Mucosa of descending colon (tissue), 3 donors: ENCODE data around the gene EEPD1. TPM values are rescaled to one million over a fixed set of nuclear protein-coding genes. Genes with fewer than 3 reads are reported as not detected.

Experiments used
- ATAC-seq: fragments of 200-7000 bp; cut with Tn5 transposase; one replicate; pipeline ENCODE4 v1.9.1; 2020; ENCODE audit warnings: mild to moderate bottlenecking, moderate library complexity
- DNase-seq, 3 donors: peaks; one replicate each; pipeline ENCODE4 v3.0.0-alpha.2; 2020
- H3K36me3 ChIP-seq: fragments of 200-600 bp; one replicate; pipeline ENCODE4 v1.8.0; 2021; ENCODE audit warnings: low read depth, mild to moderate bottlenecking
- H3K4me1 ChIP-seq: fragments of 200-600 bp; one replicate; pipeline ENCODE4 v1.8.0; 2021; ENCODE audit warnings: low read depth, mild to moderate bottlenecking
- H3K4me3 ChIP-seq: fragments of 200-600 bp; one replicate; pipeline ENCODE4 v1.8.0; 2021; ENCODE audit warnings: mild to moderate bottlenecking
- H3K9me3 ChIP-seq: fragments of 200-600 bp; one replicate; pipeline ENCODE4 v1.8.0; 2021; ENCODE audit warnings: mild to moderate bottlenecking
- intact Hi-C, 2 donors: fragments of 100-400 bp; cut with DNase I in 1 of 2; cut with micrococcal nuclease in 1 of 2; formaldehyde crosslinking; loops; one replicate each; pipeline versions ENCODE4 v1.11.0 to v1.11.1; 2022; cut with DNase I, micrococcal nuclease
- total RNA-seq, 3 donors: library from RNA; stranded (reverse); fragmentation: NEBNext Ultra II Directional in 2 of 3; extraction: Animal tissue kit (Norgen Biotek cat#: 25700) in 2 of 3; gene quantifications; one replicate each; pipeline versions ENCODE4 v1.2.1 to v1.2.4, GENCODE V29; 2021 to 2023
- TF ChIP-seq, protein P1 (sequence below): fragments of 200-600 bp; IDR thresholded peaks from one replicate; pipeline ENCODE4 v1.8.0; 2022; ENCODE audit warnings: antibody characterized with exemption, mild to moderate bottlenecking
- donor health status: DM: no; HTN: no; CAD: no; lungs with moderate emphysema.
- donor health status: DM: no; HTN: no; CAD: no.
- donor health status: DM: no; HTN: yes; CAD: no.

The EEPD1 gene
- total RNA-seq, 3 donors from 2014 or later = 9.9 to 16.8 (median 16.3) TPM

DNA sequence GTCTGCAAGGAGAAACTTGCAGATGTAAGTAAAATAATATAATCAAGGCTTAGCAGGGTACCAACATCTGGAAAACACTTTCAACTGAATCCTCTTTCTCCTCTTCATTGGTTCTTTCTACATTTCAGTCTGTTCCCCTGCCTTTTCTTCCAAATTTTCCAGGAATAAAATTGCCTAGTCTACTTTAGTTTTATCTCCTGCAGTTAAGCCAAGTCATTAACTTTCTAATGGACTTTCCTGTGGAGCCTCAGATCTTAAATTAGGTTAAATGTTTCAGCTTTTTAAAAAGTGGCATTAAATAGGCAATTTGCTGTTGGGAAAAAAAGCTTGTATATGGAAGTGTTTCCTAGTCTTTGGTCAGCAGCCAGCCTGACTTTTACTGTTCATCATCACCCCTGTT, 70.8 kb downstream of the EEPD1 start:
- DNase-seq (no peak), ATAC-seq (no peak)
- intact Hi-C loops = no loop called here
- Histone ChIP-seq H3K4me3 (no peak overlapping the region), H3K9me3 (no peaks in the 10 kb centered on the region), H3K36me3 (no peaks in the 10 kb centered on the region), H3K4me1 (peaks cover 4% of the 10 kb centered on the region)
- TF ChIP-seq, protein P1, sequence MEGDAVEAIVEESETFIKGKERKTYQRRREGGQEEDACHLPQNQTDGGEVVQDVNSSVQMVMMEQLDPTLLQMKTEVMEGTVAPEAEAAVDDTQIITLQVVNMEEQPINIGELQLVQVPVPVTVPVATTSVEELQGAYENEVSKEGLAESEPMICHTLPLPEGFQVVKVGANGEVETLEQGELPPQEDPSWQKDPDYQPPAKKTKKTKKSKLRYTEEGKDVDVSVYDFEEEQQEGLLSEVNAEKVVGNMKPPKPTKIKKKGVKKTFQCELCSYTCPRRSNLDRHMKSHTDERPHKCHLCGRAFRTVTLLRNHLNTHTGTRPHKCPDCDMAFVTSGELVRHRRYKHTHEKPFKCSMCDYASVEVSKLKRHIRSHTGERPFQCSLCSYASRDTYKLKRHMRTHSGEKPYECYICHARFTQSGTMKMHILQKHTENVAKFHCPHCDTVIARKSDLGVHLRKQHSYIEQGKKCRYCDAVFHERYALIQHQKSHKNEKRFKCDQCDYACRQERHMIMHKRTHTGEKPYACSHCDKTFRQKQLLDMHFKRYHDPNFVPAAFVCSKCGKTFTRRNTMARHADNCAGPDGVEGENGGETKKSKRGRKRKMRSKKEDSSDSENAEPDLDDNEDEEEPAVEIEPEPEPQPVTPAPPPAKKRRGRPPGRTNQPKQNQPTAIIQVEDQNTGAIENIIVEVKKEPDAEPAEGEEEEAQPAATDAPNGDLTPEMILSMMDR = no peak

DNA sequence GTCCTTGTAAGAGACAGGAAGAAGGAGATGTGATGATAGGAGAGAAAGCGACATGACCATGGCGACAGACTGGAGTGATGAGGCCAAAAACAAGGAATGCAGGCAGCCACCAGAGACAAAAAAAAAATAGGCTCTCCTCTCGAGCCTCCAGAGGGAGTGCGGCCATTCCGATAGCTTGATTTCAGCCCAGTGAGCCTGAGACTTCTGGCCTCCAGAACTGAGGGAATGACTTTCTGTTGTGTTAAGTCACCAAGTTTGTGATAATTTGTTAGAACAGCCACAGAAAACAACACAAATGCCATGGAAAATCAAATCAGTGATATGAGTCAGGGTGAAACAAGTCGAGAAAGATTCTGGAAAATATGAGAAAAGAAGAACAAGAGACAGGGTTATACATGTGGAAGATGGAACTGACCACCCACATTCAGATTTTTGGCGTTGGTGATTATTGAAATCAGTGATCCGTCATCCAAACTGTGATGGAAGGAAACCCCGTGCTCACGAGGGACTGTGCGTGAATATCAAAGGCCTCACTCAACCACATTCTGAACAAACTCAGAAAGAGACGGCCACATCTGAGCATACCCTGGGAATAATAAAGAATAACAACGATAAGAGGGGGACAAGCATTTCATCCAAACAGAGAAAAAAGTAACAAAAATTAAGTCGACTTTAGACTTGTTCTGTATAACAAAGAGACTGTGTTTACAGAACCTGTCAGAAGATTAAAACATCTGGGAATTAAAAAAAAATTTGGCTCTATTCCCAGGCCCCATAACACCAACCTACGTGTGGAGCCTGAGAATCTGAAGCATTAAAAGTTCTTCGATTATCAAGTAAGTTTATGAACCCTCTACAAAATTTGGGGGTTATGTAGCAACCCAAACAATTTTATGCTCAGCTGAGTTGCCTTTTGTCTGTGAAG, 72.1 kb downstream of the EEPD1 start:
- H3K4me1 ChIP-seq = peaks cover 4% of the 10 kb centered on the region
- no peak overlapping the region for H3K4me3 ChIP-seq
- no peaks in the 10 kb centered on the region for H3K9me3 ChIP-seq
- H3K36me3 ChIP-seq = no peaks in the 10 kb centered on the region
- no peak for ATAC-seq
- intact Hi-C loops = no loop called here
- TF ChIP-seq, protein P1 = no peak
- DNase-seq = no peak

GRCh38 chr7:36226151-36226550, 73.1 kb downstream of the EEPD1 start:
- peaks cover 4% of the 10 kb centered on the region for H3K4me1 ChIP-seq
- no peak for DNase-seq
- no peak for ATAC-seq
- H3K36me3 ChIP-seq = no peaks in the 10 kb centered on the region
- intact Hi-C loops = no loop called here
- TF ChIP-seq, protein P1 = no peak
- H3K4me3 ChIP-seq = no peak overlapping the region
- H3K9me3 ChIP-seq = no peaks in the 10 kb centered on the region

GRCh38 chr7:36227223-36227622, 74.2 kb downstream of the EEPD1 start:
- Histone ChIP-seq H3K9me3 (no peaks in the 10 kb centered on the region), H3K36me3 (no peaks in the 10 kb centered on the region), H3K4me1 (peaks cover 4% of the 10 kb centered on the region), H3K4me3 (no peak overlapping the region)
- DNase-seq (peak in 1 of 3 donors; percentile 32), ATAC-seq (peak; percentile 54)
- intact Hi-C loops = no loop called here
- TF ChIP-seq, protein P1 = no peak

DNA sequence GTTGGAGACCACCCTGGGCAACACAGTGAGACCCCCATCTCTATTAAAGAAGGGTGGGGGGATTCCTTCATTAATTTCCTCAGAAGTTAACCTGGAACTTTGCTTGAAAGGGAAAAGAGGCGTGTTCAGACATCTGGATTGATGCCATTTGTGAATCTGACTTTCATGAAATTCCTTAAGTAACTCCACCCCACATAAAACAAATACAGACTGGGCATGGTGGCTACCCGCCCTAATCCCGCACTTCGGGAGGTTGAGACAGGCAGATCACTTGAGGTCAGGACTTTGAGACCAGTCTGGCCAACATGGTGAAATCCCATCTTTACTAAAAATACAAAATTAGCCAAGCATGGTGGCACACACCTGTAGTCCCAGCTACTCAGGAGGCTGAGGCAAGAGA, 75.0 kb downstream of the EEPD1 start:
- Histone ChIP-seq H3K4me3 (no peak overlapping the region), H3K4me1 (peaks cover 7% of the 10 kb centered on the region), H3K36me3 (no peaks in the 10 kb centered on the region), H3K9me3 (no peaks in the 10 kb centered on the region)
- DNase-seq (no peak), ATAC-seq (peak; percentile 27)
- TF ChIP-seq, protein P1 = no peak
- intact Hi-C loops = no loop called here
